KG1 (cell line): Measurements from ENCODE around the gene DYSF.

ENCODE experiments used
- DNase-seq: peaks from one replicate; lab custom pipeline; 2025; lab: John Stamatoyannopoulos, UW

The DYSF gene

DNA sequence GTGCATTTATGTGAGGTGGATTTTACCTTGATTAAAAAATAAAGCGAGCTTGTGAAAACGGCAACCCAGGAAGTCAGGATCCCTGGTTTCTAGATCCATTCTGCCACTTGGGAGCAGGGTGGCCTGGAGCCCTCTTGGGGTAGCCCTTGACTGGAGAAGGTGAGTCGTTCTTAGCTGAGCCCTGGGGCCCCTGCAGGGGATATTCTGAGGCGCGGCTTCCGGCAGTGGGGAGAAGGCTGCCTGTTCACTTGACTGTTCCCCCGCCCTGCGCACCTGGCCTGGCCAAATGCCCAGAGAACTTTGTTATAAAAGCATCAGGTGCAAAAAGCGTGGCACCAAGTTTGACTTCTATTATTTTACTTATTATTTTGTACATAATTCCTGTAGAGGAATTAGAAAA lies 221.9 kb downstream of the DYSF start:
- DNase-seq: no peak

DNA sequence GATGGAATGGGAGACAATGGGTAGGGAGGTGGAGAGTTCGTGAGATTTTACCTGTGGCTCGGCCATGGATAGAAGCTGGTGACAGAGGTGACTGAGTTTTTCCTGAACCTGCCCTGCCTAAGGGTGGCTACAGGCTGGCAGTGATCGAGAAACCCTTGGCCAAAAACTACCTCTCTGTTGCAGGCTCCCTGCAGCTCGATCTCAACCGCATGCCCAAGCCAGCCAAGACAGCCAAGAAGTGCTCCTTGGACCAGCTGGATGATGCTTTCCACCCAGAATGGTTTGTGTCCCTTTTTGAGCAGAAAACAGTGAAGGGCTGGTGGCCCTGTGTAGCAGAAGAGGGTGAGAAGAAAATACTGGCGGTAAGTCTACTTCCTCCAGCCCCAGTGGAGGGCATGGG lies 225.5 kb downstream of the DYSF start:
- DNase-seq: no peak

DNA sequence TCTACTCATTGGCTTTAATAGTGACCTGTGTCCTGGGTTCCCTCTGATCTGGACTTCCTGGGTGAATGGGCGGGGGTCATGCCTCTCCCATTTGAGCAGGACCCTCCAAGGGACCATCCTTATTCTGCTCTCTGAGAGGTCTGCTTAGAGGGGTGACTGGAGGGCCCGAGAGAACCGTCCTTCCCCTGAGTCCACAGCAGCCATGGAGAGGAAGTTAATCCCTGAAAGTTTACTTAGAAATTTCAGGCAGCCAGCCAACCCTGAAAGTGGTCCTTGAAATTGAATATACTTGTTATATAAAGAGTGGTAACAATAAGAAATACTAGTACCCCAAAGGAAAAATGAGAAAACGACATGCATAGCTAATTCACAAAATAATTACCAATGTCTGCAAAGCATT lies 226.1 kb downstream of the DYSF start:
- DNase-seq: no peak

DNA sequence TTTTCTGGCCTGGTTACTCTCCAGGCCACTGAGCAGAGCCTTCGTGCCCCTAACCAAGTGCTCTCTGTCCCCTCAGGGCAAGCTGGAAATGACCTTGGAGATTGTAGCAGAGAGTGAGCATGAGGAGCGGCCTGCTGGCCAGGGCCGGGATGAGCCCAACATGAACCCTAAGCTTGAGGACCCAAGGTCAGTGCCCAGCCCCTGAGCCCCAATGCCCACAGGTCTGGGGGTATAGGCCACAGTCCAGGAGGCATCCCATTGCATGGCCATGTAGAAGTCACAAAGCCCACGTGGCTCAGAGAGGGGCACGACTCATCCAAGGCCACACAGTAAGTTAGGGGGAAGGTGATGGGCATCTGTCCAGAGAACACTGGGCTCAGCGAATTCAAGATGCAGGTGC lies 227.6 kb downstream of the DYSF start:
- DNase-seq: no peak

DNA sequence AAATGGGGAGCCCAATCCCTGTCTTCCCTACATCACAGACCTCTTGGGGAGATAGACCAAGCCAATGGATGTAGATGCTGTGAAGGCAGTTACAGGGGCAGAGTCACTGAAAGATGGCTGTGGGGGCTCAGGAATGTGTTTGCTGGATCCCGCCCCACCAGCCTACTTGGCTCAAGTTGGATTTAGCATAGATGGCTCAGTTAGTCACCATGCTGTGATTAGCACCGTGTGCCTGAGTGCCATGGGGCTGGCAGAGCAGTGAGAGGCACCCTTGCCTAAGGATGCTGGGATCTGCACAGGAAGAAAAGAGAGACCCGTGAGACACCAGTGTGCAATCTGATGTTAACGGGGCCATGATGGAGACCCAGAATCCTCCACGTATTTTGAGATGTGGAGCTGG lies 228.3 kb downstream of the DYSF start:
- DNase-seq: no peak

DNA sequence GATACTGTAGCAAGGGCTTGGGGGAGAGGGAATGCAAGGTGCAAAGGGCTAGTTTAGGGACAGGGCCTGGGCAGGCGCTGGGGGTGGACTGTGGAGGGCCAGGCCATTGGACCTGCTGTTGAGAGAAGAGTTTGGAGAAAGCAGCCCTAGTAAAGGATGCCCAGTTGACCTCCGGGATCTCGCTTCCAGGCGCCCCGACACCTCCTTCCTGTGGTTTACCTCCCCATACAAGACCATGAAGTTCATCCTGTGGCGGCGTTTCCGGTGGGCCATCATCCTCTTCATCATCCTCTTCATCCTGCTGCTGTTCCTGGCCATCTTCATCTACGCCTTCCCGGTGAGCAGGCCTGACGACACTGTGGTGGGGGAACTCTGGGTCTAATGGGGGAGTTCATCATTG lies 229.0 kb downstream of the DYSF start:
- no peak for DNase-seq

DNA sequence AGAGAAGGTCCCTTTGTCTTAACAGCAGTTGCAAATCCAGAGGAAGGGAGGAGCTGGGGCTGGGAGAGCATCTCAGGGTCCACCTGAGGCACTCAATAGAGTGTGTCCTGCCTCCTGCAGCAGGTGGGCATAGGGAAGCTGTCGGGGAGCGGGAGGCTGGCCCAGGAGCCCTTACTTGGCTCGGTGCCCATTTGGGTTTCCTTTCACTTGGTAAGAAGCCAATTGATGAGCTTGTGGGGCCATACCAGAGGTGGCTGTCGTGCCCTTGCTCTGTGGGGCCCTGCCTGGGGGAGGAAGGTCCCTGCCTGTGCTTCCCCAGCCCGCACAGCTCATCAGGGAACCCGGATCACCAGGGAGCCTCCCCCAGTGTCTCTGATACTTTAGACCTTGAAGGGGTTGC lies 229.7 kb downstream of the DYSF start:
- DNase-seq: no peak

DNA sequence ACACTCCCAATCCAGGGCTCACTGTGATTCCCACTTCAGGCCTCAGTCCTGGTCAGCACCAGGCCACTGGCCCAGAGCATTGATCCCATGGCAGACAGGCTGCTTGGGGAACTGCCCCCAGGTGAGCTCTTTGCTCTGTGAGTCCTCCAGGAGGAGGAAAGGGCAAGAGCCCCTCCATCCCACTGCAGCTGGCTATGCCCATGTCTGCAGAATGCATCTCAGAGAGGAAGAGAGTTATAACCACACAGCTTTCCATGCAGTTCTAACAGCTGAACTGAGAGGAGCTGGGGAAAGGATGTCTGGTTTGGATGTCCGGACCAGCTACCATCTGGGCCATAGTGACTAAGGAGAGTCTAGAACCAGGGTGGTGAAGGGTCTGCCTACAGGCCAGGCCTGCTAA lies 230.3 kb downstream of the DYSF start:
- no peak for DNase-seq

DNA sequence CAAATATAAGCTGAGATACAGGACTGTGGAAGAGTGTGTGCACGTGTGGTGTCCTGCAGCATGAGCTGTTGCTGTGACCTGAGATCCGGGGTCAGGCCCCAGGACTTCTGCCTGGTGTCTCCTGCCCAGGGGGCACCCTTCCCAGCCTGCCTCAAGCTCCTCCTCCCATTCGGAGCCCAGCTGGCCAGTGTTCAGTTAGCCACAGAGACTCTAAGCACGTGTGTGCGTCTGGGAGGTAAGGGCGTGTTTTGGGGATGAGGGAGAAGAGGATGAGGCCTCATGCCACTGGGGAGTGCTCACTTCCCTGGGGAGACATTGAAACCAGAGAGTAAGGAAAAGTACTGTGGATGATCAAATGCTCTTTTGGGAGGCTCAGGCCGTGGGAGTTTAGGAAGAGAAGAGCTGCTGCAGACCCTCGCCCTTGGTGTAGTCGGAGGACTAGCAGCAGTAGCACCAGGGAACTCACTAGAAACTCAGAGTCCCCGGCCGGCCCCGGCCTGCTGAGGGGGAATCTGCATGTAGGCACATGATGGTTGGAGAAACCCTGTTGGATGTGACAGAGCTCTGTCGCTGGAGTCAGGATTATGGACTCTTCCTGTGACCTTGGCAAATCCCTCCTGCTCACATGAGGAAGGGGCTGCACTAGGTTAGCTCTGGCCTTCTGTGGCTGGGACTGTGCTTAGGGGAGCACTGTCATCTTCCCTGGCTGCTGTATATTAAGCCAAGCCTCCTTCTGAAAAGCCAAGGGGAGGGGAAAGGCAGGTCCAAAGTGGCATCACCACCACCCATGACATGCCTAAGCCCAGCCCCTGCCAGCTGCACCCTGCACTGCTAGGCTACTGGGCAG lies 231.1 kb downstream of the DYSF start:
- no peak for DNase-seq

DNA sequence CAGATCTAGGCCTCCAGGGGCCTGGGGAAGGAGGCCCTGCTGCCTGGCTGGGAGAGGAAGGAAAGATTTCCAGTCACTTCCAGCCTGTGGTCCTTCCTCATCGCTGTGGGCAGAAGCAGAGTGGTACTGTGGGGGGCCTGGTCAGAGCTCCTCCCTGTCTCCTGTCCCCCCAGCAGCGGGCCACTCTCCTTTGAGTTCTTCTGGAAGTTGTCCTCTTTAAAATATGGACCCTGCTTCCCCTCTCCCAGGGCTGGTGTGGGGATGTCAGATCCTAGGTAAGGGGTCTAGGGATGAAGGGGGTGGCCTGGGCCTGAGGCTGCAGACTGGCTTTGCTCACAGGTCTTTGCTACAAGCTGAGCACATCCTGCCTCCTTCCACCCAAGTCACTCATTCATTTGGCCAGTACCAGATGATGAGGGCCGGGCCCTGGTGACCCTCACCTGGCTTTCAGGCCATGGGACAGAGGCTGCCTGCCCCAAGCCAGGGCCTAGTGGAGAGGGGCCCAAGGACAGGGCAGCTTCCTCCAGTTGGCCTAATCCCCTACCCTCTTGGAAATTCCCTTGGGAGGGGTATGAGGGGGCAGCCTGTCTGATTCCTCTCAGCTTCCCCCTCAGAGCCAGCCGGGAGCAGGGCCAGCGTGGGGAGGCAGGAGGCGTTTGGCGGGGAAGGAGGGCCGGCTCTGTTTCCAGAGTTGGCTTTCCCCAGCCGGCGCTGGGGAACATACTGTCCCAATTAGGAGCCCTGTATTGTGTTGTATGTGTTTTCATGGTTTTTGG lies 231.9 kb downstream of the DYSF start:
- DNase-seq: no peak

DNA sequence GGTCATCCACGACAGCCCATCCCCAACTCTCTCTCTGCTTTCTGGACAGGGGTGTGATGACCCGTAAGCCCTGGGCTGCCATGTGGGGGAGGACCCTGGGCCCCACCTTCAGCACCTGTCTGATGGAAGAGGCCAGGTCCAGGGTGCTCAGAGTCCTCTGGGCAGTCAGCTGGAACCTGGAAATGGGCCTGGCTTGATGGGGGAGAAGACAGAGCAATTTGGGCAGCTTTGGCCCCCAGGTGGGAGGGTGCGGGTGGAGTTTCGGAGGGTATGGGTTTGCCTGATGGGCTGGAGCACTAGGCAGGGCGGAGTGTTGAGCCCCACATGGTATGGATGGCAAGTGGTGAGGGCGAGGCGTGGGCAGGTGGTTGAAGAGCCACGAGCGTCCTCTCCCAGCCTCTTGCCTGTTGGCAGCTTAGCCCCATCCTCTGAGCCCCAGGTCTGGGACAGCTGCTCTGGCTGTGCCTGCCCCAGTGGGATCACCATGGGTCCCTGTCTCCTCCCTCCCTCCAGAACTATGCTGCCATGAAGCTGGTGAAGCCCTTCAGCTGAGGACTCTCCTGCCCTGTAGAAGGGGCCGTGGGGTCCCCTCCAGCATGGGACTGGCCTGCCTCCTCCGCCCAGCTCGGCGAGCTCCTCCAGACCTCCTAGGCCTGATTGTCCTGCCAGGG lies 232.7 kb downstream of the DYSF start:
- no peak for DNase-seq

DNA sequence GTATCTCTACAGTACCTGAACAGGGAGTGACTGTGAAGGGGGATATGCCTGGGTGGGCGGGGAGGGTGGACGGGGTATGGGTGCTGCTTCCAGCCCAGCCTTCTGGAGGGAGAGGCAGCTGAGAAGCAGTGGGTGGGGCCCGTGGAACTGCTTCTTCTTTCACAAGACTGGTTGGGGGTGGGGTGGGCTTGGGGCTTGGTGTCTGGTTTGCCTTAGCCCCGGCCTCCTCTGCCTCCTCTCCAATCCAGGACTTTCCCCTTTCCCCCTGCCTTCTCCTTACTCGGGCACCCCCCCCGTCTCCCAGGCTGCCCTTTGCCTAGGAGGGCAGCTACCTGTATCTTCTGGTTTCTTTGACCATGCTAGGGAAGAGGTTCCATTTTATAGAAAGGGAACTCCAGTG lies 233.4 kb downstream of the DYSF start:
- no peak for DNase-seq

DNA sequence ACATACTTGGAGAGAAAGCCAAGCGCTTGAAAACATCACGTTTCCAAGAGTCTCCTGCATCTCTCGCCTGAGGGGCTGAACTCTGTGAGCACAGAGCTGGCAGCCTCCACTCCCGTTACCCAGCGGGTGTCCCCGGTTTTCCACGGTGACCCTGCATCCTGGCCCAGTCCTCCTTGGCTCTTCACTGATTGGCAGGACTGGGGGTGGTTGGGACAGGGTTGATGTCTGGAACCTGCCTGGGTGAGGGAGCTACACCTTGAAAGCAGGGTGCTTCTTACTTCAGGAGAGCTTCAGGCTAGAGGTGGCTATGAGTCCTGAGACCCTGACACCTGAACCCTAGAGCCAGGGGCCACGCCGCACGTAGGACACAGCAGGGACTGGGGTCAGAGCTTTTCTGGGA lies 234.1 kb downstream of the DYSF start:
- DNase-seq: no peak

DNA sequence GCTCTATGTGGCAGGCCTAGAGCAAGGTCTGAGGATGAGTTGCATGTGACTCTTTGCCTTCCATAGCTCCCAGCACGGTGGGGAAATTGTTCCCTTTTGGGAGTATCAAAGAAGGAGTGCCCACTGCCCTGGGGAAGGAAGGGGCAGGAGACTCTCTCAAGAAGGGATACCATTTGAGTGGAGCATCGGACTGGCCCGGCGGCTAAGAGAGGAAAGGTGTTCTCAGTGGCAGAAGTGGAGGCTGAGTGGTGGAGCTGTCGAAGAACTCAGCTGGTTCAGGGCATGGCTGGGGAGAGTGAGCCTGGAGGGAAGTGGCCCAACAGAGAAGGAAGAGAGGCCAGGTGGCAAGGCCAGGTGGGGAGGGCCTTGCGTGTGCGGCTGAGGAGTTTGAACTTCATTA lies 235.2 kb downstream of the DYSF start:
- no peak for DNase-seq

DNA sequence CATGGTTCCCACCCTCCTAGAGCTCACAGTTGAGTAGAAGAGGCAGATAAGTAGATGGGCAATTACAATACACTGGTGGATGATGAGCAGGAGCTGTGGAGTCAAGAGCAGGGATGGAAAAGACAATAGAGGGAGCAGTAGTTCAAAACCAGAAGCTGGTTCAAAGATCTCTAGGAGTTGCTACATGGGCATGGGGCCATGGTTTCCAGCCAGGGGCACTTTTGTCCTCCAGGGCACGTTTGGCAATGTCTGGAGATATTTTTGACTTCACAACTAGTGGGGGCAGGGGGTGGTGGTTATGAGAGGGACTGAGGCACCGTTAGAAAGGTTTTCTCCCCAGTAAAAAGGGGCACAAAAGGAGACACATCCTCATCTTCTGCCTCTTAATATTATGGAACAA lies 236.0 kb downstream of the DYSF start:
- DNase-seq: no peak

DNA sequence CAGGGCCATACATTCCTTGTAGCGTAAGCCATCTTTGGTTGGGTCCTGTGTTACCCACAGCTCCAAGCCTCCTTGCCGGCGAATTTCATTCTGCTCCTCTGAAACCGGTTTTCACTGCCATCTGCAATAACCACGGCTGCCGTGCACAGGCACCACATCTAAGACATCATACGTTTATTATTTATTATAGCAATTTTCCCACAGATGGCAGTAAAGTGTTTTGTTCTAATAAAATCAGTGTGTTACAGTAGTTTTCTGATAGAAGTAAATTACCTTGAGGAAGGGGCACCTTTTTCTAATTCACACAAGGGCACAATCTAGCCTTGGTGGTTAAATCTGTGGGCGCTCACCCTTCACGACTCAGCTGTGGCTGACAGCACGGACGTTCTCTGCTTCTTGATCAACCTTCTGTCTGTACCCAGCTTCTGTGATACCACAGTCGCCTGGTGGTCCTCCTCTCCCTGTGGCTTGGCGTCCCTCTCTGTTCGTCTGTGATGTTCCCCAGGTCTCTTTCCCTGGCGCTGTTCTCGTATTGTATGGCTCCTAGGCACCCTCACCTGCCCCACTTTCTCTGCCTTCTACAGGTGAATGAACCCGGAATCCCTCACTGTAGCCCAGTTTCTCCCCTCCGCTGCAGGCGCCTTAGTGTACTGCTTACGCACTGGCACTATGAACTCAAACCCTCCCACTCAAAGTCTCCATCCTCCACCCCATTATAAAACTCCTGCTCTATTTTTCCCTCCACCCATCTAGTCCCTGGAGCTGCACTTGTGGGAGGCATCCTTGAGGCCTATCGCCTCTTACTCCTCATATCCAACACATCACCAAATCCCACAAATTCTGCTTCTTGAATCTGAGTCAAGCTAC lies 236.8 kb downstream of the DYSF start:
- no peak for DNase-seq

DNA sequence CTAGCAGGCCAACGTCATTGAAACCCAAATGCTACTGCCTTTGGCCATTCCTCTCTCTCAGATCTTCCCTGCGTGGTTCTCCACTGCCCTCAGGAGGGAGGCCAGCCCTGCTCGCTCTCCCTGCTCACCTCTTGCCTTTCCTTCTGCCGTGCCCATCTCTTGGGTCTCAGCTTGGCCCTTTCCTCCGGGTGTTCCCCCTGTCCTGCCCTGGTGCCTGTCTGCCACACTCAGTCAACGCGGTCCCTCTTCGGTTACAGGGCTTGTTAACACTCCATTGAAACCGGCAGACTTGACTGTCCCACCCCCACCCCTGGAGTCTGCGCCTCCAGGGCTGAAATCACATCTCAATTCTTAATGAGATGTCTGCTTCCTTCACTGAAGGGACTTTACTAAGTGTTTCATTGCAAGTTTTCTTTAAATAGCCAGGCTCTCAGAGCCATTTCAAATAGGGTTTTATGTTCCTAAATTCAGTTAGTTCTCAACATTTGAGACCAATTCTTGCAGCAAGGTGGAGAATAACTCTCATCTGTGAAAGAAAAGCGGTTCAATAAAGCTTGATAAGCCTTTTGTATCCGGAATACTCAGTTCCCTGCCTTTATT lies 237.6 kb downstream of the DYSF start:
- DNase-seq: no peak

DNA sequence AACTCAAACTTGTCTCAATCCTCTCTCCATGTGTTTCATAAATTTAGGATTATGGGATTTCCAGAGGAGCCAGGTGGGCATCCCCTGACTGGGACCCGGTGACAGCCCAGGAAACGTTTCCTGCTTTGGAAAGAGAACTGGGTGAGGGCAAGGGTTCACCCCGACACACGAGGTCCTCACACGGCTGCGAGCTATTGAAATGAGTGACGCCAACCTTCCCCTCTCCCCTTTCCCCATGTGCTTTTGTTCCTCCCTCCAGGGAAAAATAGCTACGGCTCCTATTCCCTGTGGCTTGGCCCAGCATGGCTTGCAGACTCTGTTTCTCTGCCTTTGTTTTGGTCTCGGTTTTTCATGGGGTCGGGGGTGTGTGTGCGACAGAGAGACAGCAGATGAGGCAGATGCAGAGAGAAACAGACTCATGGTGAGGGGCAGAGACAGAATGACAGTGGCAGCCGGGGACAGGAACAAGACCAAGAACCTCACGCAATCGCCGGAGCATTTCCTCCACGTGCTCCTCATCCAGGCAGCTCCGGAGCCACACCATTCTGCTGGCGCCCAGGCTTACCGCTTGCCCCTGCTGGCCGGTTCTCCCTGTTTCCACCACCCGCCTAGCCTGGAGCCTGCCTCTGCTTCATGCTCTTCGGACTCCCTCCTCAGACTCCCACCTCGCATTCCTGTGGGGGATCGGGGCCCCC lies 238.5 kb downstream of the DYSF start:
- DNase-seq: no peak

DNA sequence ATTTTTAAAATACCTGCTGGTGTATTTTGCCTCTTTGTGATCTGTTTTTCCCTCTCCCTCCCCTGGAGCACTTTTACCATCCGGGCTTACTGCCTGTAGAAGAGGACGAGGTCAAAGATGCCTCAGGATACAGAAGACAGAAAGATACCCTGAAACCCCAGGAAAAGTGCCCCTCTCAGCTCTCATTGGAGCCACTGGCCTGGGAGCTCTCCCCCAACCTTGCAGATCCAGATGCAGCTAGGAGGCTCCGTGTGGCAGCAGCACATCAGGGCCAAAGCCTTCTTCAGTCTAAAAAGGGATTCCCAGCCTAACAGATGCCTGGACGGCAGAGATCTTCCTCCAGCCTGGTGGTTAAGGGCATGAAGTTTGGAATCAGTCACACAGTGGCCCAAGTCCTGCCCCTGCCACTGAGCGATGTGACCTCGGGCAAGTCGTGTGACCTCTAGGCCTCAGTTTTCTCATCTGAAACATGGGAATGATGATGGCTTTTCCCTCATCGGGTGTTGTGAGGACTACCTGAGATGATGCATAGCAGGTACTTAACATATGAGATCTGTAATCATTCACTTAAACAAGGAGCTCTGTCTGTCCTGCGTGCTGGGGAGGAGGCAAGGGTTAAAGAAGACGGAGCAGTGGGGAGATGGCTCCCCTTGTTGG lies 239.4 kb downstream of the DYSF start:
- DNase-seq: no peak
